Ascending aorta (tissue), 2 donors: ENCODE measurements around the gene ARID1B. TPM values are rescaled to one million over a fixed set of nuclear protein-coding genes. Genes with fewer than 3 reads are reported as not detected.
A peak's percentile ranks its signal among the peaks of the same experiment; 100 is the strongest.

Experiments
- DNase-seq, 2 donors: peaks; one replicate each; pipeline ENCODE4 v3.0.0-alpha.2; 2019; ENCODE audit warnings: low spot score in 2 of 2
- H3K27ac ChIP-seq, 2 donors: fragments of 200-600 bp; sonication (generic); one replicate each; pipeline ENCODE4 v1.5.1; 2016 to 2017; ENCODE audit warnings: mild to moderate bottlenecking in 1 of 2
- H3K27me3 ChIP-seq: fragments of 200-600 bp; sonication (generic); one replicate; pipeline ENCODE4 v1.5.1; 2017
- H3K36me3 ChIP-seq, 2 donors: fragments of 200-600 bp; sonication (generic); one replicate each; pipeline ENCODE4 v1.5.1; 2016
- H3K4me1 ChIP-seq, 2 donors: fragments of 200-600 bp; sonication (generic); one replicate each; pipeline ENCODE4 v1.5.1; 2016 to 2017; ENCODE audit warnings: mild to moderate bottlenecking in 1 of 2
- H3K4me3 ChIP-seq, 2 donors: fragments of 200-600 bp; sonication (generic); one replicate each; pipeline ENCODE4 v1.5.1; 2016 to 2017; ENCODE audit warnings: mild to moderate bottlenecking in 1 of 2
- H3K9me3 ChIP-seq, 2 donors: fragments of 200-600 bp; sonication (generic); one replicate each; pipeline ENCODE4 v1.5.1; 2016
- intact Hi-C: fragments of 100-400 bp; cut with DNase I; formaldehyde crosslinking; loops from one replicate; pipeline ENCODE4 v1.15.1; 2023
- total RNA-seq: library from RNA; depleted of rRNA; stranded (reverse); fragments of >200 nt; gene quantifications from one replicate; pipeline ENCODE4 v1.1.0, GENCODE V29; 2016
- TF ChIP-seq, protein P1 (sequence below), 3 experiments: fragments of 200-600 bp in 2 of 3; fragments of 450-650 bp in 1 of 3; sonication (generic) in 2 of 3; IDR thresholded peaks; one replicate each; pipeline ENCODE4 v1.5.1; 2016 to 2019; ENCODE audit warnings: antibody characterized with exemption in 3 of 3, mild to moderate bottlenecking in 1 of 3, moderate library complexity in 1 of 3

The ARID1B gene
- total RNA-seq, 1 donor from 2014 or later: 97.9 TPM

DNA sequence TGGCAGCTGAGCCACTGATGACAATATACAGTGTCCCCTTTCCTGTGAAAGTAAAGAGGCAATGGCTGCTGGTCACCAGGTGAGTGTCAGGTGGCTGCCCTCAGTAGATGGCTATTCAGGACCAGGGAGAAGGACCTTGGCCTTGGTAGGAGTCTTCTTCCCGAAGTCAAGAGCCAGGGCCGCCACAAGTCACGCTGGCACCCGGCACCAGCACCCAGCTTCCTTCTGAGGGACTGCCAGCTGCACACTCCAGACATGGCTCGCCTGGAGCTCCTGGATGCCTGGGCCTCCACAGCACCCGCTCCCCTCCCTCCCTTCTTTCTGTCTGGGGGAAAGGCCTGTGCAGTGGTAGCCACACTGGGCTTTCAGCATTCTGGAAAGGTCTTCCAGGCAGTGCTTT lies 419.2 kb downstream of the ARID1B start:
- TF ChIP-seq, protein P1, sequence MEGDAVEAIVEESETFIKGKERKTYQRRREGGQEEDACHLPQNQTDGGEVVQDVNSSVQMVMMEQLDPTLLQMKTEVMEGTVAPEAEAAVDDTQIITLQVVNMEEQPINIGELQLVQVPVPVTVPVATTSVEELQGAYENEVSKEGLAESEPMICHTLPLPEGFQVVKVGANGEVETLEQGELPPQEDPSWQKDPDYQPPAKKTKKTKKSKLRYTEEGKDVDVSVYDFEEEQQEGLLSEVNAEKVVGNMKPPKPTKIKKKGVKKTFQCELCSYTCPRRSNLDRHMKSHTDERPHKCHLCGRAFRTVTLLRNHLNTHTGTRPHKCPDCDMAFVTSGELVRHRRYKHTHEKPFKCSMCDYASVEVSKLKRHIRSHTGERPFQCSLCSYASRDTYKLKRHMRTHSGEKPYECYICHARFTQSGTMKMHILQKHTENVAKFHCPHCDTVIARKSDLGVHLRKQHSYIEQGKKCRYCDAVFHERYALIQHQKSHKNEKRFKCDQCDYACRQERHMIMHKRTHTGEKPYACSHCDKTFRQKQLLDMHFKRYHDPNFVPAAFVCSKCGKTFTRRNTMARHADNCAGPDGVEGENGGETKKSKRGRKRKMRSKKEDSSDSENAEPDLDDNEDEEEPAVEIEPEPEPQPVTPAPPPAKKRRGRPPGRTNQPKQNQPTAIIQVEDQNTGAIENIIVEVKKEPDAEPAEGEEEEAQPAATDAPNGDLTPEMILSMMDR (IDR thresholded peaks at IDR 0.05): no peak
- Histone ChIP-seq H3K27me3 (no peaks in the 10 kb centered on the region), H3K4me3 (no peak overlapping the region), H3K4me1 (peaks cover 3 to 4% of the 10 kb centered on the region in 2 donors), H3K9me3 (no peaks in the 10 kb centered on the region), H3K36me3 (peaks cover 22 to 31% of the 10 kb centered on the region in 2 donors), H3K27ac (no peak overlapping the region)
- intact Hi-C loops: no loop called here
- DNase-seq: no peak

GRCh38 chr6:157198425-157199279 lies 421.5 kb downstream of the ARID1B start:
- peaks cover 3 to 9% of the 10 kb centered on the region in 2 donors for H3K4me1 ChIP-seq
- H3K9me3 ChIP-seq: no peaks in the 10 kb centered on the region
- H3K36me3 ChIP-seq: peaks cover 30 to 38% of the 10 kb centered on the region in 2 donors
- no peaks in the 10 kb centered on the region for H3K27me3 ChIP-seq
- DNase-seq: peak; percentile 67 to 93
- peak overlapping the region; percentile 78 to 89 for H3K27ac ChIP-seq
- intact Hi-C loops: loop anchor here (1.0 to 2.0 kb wide), 3 partner anchors 10 to 76 kb away; no protein-coding TSS in a partner anchor
- peak overlapping the region; percentile 36 to 51 for H3K4me3 ChIP-seq
- TF ChIP-seq, protein P1 (IDR thresholded peaks at IDR 0.05): no peak

DNA sequence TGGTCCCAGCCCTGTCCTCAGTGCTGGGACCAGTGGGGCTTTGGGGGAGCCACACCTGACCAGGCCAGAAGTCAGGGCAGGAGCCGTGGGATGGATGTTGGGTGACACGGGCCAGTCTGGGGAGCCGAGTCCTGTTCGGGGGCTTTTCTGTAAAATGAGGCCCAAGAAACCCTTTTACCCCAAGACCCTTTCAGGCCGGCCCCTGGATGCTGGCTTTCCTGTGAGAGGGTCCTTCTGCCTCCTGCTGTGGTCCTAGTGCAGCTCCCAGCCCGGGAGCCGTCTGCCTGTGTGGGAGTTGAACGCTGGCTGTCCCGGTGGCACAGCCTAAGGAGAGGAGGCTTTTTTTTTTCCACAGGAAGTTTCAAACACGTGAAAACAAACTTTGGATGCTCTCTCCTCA lies 422.9 kb downstream of the ARID1B start:
- H3K9me3 ChIP-seq: no peaks in the 10 kb centered on the region
- peak in 1 of 2 donors; percentile 53 for DNase-seq

DNA sequence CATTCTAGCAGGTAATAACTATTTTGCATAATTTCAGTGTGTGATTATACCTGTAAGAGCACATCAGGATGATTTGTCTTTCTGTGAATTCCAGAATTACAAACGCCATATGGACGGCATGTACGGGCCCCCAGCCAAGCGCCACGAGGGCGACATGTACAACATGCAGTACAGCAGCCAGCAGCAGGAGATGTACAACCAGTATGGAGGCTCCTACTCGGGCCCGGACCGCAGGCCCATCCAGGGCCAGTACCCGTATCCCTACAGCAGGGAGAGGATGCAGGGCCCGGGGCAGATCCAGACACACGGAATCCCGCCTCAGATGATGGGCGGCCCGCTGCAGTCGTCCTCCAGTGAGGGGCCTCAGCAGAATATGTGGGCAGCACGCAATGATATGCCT lies 423.4 kb downstream of the ARID1B start:
- intact Hi-C loops: no loop called here
- H3K27ac ChIP-seq: no peak overlapping the region
- DNase-seq: no peak
- TF ChIP-seq, protein P1 (IDR thresholded peaks at IDR 0.05): no peak
- no peaks in the 10 kb centered on the region for H3K27me3 ChIP-seq
- no peak overlapping the region for H3K4me3 ChIP-seq
- H3K9me3 ChIP-seq: no peaks in the 10 kb centered on the region
- H3K4me1 ChIP-seq: peaks cover 3 to 9% of the 10 kb centered on the region in 2 donors
- H3K36me3 ChIP-seq: peaks cover 33 to 55% of the 10 kb centered on the region in 2 donors

More for the DNA sequence above, 422.9 kb downstream of the ARID1B start:
- TF ChIP-seq, protein P1 (IDR thresholded peaks at IDR 0.05): no peak
- Histone ChIP-seq H3K27ac (no peak overlapping the region), H3K36me3 (peaks cover 32 to 51% of the 10 kb centered on the region in 2 donors), H3K27me3 (no peaks in the 10 kb centered on the region), H3K4me3 (no peak overlapping the region), H3K4me1 (peaks cover 3 to 9% of the 10 kb centered on the region in 2 donors)
- intact Hi-C loops: no loop called here

DNA sequence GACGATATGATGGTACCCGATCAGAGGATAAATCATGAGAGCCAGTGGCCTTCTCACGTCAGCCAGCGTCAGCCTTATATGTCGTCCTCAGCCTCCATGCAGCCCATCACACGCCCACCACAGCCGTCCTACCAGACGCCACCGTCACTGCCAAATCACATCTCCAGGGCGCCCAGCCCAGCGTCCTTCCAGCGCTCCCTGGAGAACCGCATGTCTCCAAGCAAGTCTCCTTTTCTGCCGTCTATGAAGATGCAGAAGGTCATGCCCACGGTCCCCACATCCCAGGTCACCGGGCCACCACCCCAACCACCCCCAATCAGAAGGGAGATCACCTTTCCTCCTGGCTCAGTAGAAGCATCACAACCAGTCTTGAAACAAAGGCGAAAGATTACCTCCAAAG lies 423.9 kb downstream of the ARID1B start:
- TF ChIP-seq, protein P1 (IDR thresholded peaks at IDR 0.05): no peak
- H3K4me1 ChIP-seq: peaks cover 3 to 9% of the 10 kb centered on the region in 2 donors
- peaks cover 31 to 55% of the 10 kb centered on the region in 2 donors for H3K36me3 ChIP-seq
- H3K9me3 ChIP-seq: no peaks in the 10 kb centered on the region
- no peak overlapping the region for H3K27ac ChIP-seq
- H3K4me3 ChIP-seq: no peak overlapping the region
- no peaks in the 10 kb centered on the region for H3K27me3 ChIP-seq
- peak in 1 of 2 donors; percentile 58 for DNase-seq
- intact Hi-C loops: no loop called here
